GM18499 (cell line): ENCODE data around the gene OLFML3.
"Not testable (repeated sequence)": the region's sequence is repeated elsewhere in the genome, so short reads cannot be mapped to it uniquely, and the experiment has no call there.

Experiments used
- ATAC-seq: cut with Tn5 transposase; IDR thresholded peaks from one replicate; pipeline ENCODE4 v1.9.1; 2021; ENCODE audit warnings: moderate number of reproducible peaks; ENCODE audit not compliant: insufficient read depth, unreplicated experiment

OLFML3 gene

DNA sequence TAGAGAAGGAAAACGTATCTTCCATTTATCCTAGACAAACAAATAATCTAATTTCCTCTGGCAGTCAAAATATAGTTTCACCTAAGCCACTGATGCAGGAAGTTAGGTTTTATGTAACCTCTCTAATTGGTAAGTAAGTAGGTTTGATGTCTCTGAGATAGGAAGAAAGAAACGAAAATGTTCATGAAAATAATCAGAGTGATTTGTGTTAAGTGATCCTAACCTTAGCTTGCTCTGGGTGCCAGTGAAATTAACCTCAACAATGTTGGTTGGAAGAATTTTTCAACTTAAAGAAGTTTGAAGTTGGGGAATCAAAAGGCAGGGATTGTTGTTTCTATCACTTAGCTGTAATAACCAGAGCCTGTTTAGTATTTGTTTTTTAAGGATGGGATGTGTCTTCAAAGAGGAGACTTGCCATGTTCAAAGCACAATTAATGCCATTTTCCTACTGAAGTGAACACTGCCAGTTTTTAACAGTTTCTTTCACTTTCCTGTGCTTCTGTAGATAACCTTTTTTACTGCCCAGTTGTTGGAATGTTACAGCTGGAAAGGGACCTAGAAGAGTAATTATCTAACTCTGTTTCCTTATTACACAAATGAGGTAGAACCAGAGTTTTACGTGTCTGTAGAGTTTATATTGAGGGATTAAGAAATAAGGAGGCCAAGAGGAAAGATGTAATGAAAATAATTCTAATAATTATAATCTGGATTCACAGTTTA, 31.7 kb upstream of the OLFML3 start:
- ATAC-seq, result no peak

DNA sequence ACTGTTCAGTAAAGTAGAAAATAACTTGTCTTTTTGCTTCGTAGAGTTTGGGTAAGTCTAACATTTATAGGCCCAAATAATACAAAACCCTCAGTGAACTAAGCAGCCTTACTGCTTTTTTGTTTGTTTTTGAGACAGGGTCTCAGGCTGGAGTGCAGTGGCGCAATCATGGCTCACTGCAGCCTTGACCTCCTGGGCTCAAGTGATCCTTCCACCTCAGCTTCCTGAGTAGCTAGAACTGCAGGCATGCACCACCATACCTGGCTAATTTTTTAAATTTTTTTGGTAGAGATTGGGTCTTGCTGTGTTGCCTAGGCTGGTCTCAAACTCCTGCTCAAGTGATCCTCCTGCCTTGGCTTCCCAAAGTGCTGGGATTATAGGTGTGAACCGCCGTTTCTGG, 31.1 kb upstream of the OLFML3 start:
- ATAC-seq, result not testable (repeated sequence)

DNA sequence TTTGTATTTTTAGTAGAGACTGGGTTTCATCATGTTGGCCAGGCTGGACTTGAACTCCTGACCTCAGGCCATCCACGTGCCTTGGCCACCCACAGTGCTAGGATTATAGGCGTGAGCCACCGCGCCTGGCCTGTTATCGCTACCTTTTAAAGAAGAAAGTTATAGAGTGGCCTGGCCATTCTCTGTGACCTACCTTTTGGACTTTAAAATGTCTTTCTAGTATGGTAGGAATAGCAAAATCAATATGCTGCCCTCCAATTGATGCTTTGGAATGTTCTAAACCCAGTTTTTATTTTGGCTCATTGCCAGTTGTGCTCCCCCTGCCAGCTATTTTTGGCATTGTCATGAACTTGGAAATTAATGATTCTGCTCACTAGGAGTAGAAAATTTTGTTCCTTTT, 30.3 kb upstream of the OLFML3 start:
- ATAC-seq, result no peak

DNA sequence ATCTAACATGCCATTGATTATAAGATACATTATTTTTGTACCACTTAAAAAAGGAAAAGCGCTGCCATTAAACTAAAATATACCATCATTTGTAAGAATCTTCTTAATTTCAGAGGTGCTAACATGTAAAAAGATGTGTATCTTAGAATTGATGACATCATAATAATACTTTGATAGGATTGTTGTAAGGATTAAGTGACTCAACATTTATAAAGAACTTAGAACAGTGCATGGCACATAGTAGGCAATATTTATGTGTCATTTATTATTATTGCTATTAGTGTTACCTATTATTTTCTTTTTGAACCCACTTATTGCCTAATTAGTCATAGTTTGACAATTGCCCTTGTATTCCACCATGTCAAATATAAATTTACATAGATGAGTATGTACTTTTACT, 28.4 kb upstream of the OLFML3 start:
- ATAC-seq, result no peak

DNA sequence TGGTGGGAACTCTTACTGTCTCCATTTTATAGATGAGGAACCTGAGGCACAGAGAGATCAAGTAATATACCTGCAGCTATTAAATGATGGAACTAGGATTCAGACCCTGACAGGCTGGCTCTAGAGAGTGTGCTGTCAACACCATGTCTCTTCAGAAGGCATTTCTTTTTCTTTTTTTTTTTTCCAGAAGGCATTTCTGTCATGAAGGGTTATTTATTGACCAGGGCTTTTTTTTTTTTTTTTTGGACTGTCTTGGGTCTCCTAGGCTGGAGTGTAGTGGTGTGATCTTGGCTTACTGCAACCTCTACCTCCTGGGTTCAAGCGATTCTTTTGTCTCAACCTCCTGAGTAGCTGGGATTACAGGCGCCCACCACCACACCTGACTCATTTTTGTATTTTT, 27.6 kb upstream of the OLFML3 start:
- no peak for ATAC-seq

DNA sequence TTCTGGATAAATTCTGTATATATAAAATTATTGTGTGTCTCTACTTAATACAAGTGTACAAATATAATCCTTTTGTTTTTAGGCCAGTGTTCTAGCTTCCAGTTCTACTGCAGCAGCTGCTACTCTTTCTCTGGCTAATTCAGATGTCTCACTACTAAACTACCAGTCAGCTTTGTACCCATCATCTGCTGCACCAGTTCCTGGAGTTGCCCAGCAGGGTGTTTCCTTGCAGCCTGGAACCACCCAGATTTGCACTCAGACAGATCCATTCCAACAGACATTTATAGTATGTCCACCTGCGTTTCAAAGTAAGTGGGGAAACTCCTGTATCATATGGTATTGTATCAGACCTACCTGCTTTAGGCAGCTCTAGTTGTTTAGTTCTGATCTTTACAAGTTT, 21.3 kb upstream of the OLFML3 start:
- ATAC-seq, result no peak

DNA sequence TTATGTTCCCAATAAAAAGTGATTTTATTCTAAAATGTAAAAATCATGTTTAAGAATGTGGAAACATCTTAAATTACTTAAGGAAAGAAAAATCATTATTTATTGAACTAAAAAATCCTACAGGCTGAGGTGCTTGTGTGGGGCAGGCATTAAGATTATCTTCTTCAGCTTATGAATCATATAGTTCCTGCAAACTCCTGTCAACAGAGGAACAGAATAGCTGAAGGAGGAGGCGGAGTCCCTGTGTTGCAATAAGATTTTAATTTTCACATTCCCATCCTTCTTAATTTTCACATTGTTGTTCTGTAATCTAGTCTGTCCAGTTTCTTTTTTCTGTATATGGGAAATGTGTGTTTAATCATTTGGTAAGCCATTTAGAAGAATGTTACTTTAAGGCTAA, 20.6 kb upstream of the OLFML3 start:
- ATAC-seq, result no peak

DNA sequence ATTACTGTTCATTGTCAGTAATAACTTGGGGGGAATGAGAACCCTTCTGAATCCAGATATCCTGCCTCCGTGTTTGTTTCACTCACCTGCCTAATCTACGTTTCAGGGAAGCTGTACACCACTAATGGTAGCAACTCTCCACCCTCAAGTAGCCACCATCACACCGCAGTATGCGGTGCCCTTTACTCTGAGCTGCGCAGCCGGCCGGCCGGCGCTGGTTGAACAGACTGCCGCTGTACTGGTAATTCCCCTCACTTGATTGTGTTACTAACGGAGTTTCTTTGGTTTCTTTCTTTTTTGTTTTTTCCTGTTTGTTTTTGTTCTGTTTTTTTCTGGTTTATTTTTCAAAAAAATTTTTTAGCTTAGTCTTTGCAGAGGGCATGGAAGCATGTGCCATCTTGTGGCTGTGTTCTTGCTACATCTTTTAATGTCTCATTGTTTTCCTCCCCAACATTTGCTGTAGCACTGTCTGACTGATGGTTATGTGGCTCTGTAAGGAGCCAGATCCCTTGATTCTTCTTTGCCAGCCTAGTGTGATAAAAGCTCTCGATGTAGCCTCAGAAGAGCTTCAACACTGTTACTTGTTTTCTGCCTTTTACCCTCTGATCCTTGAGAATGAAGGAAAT, 15.9 kb upstream of the OLFML3 start:
- ATAC-seq, result no peak

DNA sequence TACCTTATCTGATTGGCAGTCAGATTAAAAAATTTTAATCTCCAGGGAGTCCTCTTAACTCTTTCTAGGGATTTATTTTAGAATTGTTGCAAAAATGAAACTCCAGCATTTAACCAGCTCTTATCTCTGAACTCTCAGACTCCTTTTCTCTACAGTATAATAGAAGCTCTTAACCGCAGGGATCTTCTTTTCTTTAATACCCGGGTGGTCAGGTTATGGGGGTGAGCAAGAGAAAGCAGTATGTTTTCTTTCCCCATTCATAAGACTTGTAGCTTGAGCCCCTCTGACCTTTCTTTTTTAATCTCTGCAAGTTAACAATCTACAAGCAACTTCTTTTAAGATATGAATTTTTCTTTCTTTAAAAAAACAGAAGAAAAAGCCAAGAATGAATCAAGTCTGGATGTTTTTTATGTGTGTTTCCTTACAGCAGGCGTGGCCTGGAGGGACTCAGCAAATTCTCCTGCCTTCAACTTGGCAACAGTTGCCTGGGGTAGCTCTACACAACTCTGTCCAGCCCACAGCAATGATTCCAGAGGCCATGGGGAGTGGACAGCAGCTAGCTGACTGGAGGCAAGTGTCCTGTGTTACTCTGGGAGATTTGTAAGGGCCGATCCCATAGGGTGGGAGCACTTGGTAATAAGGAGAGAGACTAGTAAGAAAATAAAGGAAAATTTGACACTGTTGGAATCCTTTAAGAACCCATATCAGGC, 13.4 kb upstream of the OLFML3 start:
- no peak for ATAC-seq

DNA sequence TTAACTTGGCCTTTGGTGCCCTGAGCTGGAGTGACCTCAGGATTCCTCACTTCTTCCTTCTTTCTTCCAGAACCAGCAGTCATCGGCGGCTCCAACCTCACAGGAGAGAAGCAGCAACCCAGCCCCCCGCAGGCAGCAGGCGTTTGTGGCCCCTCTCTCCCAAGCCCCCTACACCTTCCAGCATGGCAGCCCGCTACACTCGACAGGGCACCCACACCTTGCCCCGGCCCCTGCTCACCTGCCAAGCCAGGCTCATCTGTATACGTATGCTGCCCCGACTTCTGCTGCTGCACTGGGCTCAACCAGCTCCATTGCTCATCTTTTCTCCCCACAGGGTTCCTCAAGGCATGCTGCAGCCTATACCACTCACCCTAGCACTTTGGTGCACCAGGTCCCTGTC, 6.3 kb upstream of the OLFML3 start:
- no peak for ATAC-seq

DNA sequence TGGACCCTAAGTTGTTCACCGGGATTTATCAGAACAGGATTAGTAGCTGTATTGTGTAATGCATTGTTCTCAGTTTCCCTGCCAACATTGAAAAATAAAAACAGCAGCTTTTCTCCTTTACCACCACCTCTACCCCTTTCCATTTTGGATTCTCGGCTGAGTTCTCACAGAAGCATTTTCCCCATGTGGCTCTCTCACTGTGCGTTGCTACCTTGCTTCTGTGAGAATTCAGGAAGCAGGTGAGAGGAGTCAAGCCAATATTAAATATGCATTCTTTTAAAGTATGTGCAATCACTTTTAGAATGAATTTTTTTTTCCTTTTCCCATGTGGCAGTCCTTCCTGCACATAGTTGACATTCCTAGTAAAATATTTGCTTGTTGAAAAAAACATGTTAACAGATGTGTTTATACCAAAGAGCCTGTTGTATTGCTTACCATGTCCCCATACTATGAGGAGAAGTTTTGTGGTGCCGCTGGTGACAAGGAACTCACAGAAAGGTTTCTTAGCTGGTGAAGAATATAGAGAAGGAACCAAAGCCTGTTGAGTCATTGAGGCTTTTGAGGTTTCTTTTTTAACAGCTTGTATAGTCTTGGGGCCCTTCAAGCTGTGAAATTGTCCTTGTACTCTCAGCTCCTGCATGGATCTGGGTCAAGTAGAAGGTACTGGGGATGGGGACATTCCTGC, 3.9 kb upstream of the OLFML3 start:
- no peak for ATAC-seq

DNA sequence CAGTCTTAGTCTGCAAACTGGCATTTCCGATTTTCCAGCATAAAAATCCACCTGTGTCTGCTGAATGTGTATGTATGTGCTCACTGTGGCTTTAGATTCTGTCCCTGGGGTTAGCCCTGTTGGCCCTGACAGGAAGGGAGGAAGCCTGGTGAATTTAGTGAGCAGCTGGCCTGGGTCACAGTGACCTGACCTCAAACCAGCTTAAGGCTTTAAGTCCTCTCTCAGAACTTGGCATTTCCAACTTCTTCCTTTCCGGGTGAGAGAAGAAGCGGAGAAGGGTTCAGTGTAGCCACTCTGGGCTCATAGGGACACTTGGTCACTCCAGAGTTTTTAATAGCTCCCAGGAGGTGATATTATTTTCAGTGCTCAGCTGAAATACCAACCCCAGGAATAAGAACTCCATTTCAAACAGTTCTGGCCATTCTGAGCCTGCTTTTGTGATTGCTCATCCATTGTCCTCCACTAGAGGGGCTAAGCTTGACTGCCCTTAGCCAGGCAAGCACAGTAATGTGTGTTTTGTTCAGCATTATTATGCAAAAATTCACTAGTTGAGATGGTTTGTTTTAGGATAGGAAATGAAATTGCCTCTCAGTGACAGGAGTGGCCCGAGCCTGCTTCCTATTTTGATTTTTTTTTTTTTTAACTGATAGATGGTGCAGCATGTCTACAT, 2.5 kb upstream of the OLFML3 start:
- ATAC-seq, result no peak

DNA sequence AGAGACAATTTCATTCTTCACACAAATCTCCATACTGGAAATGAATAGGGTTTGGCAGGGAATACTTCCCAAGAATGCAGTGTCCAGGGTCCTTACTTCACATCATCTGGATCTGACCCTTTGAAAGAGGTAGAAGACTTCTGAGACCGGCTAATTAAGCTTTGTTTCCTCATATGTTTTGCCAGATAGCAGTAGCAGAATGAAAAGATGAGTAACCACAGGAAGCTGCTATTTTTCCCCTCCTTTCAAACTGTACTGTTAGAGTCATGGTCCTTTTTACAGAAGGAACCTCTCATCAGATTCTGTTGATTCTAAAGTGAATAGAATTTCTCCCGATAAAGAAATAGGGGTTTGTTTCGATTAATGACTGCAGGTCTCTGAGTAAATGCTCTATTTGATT, 1.4 kb upstream of the OLFML3 start:
- ATAC-seq, result no peak

DNA sequence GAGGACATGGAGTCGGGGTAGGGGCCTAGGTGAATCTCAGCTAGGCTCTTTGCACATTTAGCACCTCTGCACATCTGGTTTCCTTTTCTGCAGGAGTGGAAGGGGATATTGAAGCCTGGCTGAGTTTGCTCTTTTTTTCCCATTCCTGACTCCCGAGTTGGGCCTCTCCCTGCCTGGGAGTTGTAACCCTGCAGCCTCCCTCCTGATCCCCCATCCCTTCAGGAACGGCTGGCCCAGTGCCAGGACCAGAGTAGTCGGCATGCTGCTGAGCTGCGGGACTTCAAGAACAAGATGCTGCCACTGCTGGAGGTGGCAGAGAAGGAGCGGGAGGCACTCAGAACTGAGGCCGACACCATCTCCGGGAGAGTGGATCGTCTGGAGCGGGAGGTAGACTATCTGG, 836 bp downstream of the OLFML3 start:
- ATAC-seq, result no peak

DNA sequence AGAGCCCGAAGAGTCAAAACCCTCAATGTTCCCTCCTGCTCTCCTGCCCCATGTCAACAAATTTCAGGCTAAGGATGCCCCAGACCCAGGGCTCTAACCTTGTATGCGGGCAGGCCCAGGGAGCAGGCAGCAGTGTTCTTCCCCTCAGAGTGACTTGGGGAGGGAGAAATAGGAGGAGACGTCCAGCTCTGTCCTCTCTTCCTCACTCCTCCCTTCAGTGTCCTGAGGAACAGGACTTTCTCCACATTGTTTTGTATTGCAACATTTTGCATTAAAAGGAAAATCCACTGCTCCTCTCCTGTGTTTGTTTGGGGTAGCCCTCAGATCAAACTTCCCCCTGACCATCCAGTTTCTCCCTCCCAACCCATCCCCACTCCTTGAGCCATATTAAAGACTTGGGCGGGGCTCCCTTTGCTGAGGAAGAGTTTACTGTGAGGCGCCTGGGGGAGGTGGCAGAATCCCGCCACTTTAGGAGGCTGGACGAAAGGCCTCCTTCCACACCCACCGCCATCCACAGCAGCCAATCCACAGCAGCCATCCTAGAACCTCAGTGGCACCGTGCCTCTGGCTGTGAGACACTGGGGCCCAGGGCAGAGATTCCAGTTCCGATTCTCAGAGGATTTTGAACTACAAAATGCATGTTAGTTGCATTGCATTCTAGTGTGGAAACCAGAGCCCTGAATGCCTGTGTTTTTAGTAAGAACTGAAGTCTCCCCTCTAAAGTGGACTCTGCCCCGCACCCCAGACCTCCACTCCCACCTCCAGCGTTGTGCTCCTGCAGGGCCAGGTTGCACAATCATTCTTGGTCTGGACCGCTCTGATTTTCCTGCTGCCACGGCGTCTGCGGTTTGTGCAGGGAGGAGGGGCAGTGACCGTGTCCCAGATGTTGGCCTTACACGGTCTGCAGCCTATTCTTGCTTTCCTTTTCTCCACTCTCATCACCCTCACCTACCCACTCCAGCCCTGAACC, 3.0 kb downstream of the OLFML3 start:
- no peak for ATAC-seq

DNA sequence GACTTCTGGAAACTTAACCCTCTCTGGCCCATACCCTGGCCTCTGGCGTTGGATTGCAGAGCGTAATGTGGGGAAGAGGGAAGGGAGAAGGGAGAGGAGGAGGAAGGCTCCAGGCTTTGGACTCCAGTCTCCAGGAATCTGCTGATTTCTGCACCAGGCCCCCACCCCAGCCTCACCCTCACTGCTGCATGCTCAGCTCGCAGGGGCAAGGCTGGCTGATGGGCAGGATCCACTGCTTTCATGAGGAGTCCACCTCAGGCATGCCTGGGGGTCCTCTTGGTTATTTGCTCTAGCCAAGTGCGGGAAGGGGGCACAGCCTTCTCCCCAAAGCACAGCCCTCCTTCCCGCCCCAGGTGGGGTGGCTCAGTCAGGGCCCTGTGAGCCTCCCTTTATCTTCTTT, 3.7 kb downstream of the OLFML3 start:
- no peak for ATAC-seq

DNA sequence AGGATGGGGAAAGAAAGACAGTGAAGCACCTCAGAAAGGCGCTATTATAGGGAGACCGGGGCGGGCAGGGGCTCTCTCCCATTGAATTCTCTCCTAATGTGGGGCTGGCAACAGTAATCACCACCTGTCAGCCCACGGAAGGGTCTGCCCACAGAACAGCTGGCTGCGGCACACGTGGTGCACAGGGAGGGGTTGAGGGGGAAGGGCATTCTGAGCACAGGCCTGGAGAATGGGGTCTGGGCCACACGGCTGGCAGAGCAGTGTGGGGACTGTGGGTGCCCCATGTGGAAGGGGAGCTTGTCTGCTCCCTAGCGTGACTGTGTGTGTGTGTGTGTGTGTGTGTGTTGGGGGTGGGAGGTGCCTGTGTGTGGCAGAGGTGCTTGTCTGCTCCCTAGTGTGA, 4.1 kb downstream of the OLFML3 start:
- no peak for ATAC-seq

DNA sequence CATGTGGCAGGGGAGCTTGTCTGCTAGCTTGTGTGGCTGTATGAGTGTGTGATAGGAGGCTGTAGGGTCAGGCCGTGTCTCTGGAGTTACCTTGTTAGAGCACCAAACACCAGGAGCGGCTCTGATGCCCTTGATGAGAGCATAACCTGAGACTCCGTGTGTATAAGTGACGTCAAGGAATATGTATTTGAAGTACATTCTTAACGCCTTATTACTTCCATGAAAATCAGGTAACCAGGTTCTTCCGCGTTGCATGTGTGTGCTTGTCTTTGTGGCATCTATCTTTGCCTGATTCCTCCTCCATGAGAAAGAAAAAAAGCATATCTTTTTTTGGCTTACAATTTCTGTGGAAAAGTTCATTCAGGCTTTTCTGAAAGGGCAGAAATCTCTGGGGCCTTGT, 4.6 kb downstream of the OLFML3 start:
- no peak for ATAC-seq

DNA sequence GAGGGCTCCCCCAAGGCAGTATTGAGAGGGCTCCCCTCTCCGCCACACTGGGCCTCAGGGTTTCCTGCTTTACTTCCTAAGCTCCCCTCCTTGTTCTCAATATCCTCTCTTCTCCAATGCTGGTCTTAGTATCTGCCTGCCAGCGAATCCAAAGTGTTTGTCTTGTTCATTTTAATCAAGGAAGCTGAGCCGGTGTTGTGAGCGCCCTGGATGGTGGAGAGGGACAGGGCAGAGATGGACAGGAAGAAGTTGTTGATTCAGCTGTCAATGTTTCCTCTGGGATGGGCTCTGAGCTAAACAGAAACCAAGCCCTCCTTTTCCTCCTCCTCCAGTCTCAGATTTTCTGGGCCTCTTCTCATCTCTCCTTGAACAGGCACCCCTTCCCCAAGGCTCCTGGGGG, 5.4 kb downstream of the OLFML3 start:
- no peak for ATAC-seq

DNA sequence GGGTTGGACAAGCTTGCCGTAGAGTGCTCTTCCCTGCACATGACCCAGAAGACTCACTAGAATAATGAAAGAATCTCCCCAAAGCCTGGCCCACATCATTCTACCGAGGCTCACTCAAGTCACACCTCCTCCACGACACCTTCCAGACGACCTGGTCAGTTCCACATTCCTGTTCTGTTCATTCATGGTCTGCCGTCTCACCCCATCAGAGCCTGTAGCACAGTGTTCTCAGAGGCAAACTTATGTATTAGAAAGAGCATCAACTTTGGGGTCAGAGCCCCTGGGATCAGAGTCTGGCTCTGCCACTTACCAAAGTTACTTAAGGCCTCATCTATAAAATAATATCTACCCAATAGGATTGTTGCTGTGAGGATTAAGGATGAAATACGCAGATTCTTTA, 7.5 kb downstream of the OLFML3 start:
- ATAC-seq, result no peak
